Panc1 (cell line): ENCODE data around the gene LDB2.

Source experiments
- CTCF ChIP-seq: fragments of 450-650 bp; IDR thresholded peaks from 2 replicates; pipeline ENCODE4 v1.5.1; 2017; ENCODE audit warnings: mild to moderate bottlenecking
- POLR2AphosphoS5 ChIP-seq: IDR thresholded peaks from 2 replicates; pipeline ENCODE4 v1.6.1; 2012; ENCODE audit warnings: mild to moderate bottlenecking, low read depth, low read length, moderate library complexity
- REST ChIP-seq, 2 experiments: IDR thresholded peaks; 2 replicates each; pipeline ENCODE4 v1.6.1; 2011 to 2012; ENCODE audit warnings: low read depth in 2 of 2, control low read depth in 1 of 2, low read length in 1 of 2, mild to moderate bottlenecking in 1 of 2, moderate library complexity in 1 of 2; ENCODE audit not compliant: insufficient read depth in 1 of 2
- SIN3A ChIP-seq: IDR thresholded peaks from 2 replicates; pipeline ENCODE4 v1.6.1; 2012; ENCODE audit warnings: low read depth, mild to moderate bottlenecking, low read length, moderate library complexity, borderline replicate concordance; ENCODE audit not compliant: insufficient read depth
- TCF7L2 ChIP-seq: IDR thresholded peaks from 2 replicates; pipeline ENCODE4 v1.6.1; 2011; ENCODE audit warnings: mild to moderate bottlenecking, low read depth, low read length, inconsistent platforms

- TF ChIP-seq CTCF = no peak
- TF ChIP-seq SIN3A = no peak
- TF ChIP-seq POLR2AphosphoS5 = no peak
- no peak for TF ChIP-seq REST (IDR thresholded peaks at IDR 0.05; ENCODE audit: insufficient read depth in 1 of 2, low read depth in 2 of 2, low read length in 1 of 2)
- no peak for TF ChIP-seq TCF7L2
Observed at GRCh38 chr4:16684097-16684496, 214.3 kb downstream of the LDB2 start.
